NCI-H69 (cell line): Measurements from ENCODE around the gene DNAI1.
A peak's percentile ranks its signal among the peaks of the same experiment; 100 is the strongest.

Experiments used
- DNase-seq: peaks from one replicate; lab custom pipeline; 2025; lab: John Stamatoyannopoulos, UW

The DNAI1 gene

DNA sequence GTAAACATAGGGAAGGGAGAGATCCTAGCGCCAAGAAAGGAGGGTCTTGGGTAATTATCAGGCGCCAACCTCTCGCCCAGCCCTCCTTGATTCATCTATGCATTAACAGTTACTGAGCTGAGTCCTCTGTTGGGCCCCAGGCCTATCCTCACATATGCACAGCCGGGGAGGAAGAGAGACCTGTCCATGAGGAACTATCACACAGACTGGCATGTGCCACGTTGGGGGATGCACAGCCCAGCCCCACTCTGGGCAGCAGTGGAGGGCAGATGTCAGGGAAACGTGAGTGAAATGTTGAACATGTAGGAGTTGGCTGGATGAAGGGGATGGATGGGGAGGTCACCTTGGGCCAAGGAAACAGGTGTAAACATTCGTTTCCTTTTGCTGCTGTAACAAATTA is 82.9 kb downstream of the DNAI1 start:
- DNase-seq: no peak

DNA sequence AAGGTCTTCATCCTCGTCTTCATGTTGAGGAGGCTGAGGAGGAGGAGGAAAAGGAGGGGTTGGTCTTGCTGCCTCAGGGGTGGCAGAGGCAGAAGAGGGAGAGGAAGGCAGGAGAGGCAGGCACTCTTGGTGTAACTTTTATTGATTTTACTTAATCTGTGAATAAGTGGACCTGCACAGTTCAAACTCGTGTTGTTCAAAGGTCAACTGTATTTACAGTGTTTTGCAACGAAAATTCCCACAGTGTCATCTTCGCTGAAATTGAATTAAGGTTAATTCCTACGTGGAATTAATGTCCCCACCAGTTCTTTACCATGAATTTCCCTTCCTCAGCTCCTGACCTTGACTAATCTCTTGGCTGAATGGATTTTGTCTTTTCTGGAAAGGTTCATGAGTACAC is 85.4 kb downstream of the DNAI1 start:
- DNase-seq: no peak

DNA sequence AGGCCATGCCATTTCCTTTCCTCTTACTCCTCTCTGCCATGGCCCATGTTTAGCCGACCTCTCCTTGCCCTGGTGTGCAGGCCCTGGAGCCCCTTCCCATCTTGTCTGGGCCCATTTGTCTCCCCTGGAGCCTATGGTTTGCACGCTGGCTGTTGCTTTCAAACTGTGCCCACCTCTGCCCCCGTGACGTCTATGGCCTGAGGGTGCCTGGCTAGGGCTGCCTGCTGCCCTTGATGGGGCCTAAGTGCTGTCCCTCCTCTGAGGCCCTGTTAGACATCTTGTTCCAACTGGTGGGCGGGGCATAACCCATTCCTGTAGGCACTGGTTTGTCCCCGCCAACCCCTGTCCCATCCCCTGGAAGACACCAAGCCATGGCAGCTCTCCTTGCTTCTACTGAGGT is 86.9 kb downstream of the DNAI1 start:
- no peak for DNase-seq

DNA sequence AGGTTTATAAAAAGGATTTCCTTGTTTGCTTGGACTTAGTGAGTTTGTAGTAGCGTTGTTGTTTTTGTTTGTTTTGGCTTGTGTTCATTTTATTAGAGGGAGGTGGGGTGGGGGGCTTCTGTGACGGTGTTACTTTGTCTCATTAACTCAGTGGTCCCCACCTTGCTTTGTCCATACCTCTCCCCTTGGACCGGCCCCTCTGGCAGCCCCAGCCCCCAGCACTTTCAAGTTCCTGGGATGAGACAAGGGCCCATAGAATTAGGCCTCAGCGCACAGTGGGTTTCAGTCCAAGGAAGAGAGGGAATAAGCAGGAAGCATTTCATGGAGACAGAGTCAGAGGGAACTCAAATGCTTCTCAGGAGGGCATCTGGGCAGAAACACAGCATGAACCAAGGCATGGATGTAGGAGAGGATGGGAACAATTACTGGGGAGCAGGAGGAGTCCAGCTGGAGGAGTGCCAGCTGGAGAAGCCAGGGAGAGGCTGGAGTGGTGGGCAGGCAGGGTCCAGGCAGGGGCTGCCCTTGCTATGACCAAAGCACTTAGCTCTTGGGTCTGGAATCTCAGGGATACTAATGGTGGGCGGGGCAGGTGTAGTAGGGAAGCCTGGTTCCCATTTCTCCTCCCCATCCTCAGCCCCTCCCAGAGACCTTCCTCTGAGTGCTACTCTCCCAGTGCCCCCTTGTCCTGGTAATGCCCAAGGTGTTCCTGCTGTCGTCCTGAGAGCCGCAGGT is 87.7 kb downstream of the DNAI1 start:
- DNase-seq: no peak

DNA sequence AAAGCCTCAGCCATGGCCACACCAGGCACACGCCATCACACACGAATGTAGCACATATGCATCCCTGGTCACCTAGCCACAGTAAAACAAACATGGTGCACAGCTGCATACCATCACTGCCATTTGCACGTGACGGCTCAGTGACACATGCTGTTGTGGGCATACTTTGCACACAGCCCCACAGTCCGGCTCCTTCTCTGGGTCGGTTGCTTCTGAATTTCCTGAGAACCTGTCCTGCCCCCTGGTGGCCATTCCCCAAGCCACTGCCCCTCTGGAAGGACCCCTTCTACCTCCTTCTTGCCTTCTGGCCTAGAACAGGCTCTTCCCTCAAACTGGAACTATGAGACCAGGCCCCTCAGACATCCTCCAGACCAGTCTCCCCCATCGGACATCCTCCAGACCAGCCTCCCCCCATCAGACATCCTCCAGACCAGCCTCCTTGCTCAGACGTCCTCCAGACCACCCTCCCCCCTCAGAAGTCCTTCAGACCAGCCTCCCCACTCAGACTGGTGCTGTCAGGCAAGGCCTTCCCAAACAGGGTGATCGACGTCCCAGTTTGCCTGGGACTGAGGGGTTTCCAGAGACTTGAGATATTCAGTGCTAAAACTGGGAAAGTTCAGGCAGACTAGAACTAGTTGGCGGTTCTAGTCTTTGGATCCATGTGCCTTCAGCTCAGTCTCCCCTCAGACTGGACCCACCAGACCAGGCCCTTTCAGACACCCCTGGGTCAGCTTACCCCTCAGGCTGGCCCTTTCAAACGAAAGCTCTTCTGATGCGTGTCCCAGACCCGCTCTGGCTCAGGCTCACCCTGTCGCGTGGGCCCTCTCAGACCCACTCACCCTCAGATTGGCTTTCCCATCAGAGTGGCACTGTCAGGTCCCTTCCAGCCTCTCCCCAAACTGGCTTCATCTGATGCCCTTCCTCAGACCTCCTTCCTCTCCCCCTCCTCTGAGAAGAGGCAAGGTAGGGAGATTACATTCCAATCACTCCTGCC is 88.5 kb downstream of the DNAI1 start:
- DNase-seq: peak; percentile 81

DNA sequence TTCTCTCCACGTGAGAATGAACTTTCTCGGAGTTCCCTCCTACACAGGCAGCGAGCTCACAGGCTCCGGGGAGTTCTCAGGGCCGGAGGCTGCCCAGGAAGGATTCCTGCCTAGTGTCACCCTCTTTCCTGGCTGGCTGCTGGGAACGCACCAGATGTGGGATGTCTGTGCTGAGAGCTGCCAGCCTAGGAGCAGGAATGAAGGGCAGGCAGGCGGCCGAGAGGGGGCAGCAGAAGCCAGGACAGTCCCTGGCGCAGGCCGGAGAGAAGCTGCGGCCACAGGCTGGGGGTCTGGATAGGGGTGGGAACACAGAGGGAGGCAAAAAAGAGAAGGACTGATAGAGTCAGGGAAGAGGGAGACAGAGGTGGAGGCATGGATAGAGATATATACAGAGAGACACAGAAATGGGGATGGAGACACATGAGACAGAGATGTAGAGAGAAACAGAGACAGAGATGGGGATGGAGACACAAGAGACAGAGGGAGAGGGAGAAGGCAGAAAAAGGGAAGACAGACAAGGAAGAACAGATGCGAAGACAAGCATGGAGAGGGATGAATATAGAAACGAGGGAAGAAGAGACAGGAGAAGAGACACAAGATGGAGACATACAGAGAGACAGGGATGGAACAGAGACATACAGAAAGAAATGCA is 89.5 kb downstream of the DNAI1 start:
- peak; percentile 81 for DNase-seq

DNA sequence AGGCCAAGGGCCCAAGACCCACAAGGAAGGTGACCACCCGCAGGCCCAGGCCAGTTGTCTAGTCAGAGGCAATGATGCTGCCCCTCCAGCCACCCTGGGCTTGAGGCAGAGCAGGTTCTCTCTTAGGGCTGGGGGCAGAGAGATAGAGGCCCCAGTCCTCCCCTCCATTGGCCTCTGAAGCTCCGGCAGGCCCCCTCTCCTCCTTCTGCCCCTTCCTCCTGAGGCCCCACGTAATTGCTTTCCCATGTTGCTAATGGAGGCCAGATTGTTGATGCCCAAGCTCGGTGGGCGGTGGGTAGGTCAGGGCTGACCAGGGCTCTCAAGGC is 90.8 kb downstream of the DNAI1 start:
- DNase-seq: no peak

DNA sequence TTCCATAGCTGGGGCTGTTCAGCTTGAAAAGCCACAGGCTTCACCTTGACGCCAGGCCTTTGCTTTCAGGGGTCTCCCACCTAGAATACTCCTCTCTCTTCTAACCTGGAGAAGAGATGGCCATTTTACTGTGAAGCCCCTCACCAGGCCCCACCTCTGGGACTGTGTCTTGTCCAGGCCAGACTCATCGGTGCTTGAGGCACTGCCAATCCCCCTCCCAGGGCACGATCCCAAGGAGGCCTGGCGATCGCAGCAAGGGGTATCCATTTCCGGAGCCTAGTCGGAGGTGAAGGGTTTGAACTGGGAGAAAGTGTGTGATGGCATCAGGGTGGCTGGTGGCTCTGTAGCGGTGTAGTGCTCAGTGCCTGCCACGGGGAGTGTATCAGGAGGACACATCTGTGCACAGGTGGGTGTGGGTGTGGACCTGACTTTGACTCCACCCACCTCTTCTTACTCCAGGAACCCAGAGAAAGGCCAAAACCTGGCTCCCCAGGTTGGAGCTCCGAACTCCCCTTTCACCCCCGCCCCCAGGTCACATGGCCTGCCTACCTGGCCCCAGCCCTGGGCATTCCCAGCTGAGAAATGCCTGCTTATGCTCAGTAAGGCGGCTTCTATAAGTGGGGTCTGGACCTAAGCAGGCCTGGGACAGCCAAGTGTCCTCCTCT is 91.5 kb downstream of the DNAI1 start:
- DNase-seq: no peak

DNA sequence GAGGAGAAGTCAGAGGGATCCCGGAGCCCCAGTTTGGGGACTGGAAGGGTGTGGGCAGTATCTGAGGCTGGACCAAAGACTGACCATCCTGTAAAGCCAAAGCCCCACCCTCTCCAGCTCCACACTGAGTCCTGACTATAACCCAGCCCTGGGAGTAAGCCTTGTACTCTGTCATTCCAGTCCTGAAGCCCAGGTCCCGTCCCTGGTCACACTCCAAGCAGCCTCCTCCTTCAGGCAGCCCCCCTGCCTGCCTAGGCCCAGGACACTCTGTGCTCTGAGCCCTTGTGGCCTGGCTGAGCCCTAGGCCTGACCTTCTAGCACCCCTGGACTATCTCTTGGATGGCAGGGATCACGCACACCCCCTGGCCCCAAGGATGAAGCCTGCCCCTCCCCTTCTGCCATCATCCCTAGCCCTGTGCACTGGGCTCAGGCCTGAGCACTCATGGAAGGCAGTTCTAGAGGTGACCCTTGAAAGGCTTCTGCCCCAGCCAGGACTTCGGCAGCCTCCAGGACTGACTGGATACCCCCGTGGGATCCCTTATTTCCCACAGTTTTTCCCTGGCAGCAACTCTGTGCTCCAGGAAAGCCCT is 92.2 kb downstream of the DNAI1 start:
- no peak for DNase-seq

DNA sequence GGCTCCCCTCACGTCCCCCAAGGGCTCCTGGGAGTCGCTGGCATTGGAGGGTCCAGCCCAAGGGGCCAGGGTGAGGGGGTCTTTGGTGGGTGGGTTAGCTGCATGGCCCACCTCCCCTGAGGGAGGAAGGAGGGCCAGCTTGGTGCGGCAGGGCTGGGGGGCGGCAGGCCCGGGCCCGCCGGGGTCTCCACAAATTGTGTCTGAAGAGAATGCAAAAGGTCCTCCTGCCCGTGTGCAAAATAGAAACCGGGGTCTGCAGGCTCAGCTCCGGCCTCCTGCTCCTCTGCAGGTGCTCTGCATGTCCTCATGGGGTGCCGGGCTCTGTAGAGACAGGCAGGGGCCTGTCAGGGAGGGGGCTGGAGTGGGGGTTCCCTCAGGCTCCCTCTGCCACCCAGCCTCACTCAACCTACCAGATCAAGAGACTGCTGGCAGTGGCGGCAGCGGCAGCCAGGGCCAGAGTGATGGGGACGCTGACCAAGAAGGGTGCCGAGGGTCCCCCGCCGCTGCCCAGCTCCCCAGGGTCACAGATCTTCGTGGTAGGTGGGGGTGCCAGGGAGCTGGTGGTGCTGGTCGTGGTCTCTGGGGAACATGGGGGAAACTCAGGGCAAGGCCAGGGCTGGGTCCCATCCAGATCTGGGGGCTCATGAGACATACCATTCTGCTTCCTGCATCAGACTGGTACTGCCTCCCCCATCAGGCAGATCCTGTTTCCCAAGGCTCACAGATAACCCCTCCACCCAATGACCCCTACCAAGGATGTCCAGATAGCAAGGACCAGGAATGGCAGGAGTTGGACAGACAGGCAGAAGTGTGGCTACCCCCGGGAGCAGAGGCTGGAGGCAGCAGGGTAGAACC is 93.4 kb downstream of the DNAI1 start:
- no peak for DNase-seq

DNA sequence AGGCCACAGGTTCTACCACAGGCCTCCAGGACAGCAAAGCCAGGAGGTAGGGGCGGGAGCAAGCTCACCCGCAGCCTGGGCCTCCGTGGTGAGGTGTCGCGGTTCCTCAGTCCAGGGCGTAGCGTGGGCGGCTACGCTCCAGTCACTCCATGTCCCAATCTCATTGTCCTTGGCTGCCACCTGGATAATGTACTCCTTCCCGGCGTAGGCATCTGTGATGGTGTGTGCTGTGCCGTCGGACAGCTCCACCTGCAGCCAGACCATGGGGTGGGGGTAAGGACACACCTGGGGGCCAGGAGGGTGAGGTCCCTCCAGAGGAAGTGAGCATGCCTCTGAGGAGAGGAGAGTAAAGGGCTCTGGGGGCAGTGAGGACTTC is 94.0 kb downstream of the DNAI1 start:
- no peak for DNase-seq

DNA sequence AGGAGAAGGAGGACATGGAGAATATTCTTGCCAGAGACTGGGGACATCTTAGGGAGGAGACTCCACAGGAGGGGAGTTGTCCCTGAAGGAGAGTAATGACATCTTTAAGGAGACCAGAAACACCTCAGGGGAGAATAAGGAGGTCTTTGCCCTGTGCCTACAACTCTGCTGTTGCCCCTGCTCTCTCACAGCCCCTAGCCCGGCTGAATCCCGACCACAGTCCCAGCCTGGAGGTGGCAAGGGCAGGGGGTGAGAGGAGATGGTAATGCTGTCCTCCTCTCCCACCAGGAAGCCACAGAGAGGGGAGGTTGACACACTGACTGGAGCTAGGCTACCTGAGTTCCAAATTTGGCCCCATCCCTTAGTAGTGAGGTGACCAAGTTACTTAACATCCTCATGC is 94.4 kb downstream of the DNAI1 start:
- DNase-seq: no peak

DNA sequence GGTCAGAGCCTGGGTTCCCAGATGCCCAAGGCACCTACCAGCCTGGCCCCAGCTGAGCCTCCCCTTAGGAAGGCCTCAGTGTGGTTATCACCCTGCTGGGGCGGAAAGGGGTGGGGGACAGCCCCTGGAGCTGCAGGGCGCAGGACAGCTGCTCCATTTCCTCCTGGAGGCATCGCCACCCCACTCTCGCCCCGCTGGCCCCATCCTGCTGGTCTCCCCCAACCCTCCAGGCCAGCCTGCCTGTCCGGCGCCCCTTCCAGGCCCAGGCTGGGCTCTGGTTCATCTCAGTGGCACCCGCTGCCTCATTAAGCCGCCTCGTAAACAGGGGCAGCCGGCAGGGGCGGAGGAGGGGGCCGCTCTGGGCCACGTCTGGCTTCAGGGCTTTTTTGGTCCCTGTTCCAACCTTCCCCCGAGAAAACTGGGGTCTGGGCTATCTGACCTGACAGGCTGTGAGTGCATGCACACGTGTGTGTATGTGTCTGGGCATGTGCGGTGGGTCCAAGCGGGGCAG is 95.0 kb downstream of the DNAI1 start:
- DNase-seq: peak; percentile 31

DNA sequence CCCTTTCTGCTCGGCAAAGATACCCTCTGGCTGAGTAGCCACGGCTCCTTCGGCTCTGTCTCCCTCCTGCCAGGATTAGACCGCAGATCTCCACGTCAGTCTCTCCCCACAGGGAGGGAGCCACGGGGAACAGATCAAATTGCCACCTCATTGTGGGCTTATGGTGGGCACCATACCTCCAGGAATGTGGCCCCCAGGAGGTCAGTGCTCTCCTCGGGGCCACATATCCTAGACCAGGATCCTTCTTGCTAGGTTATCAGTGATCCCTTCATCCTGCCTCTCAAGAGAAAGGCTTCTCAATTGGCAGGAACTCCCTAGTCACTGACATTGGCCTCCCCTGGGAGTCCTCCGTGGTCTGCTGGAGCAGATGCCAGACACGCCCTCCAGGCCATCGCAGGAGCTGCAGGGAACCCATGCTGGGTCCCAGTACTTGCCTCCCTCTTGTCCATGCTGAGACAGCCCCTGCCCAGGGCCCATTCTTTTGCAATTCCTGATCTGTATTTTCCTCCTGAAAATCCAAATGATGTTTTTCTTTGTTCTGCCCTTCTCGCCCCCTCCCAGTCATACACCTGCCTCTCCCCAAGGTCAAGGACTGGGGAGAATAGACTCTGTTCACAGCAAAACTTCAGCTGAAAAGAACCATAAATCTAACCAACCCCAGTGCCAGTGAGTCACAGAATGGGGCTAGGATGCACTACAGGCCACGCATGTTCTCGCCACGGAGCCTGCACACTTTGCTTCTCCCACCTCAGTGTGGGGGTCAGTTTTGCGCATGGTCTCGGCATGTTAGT is 95.8 kb downstream of the DNAI1 start:
- DNase-seq: peak; percentile 98

DNA sequence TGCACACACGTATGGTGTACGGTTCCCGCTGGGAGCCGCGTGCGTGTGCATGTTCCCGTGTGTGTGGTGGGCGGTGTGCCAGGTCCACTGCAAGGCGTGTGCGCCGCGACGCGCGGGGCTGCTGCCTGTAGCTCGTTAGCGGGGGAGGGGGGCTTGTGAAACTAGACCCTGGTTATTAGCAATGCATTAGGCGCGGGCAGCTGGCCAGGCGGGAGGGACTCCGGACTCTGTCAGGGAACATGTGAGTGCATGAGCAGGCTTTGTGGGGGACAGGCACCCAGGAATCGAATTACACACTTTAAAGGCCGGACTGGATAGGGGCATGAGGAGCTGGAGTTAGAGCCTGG is 96.4 kb downstream of the DNAI1 start:
- DNase-seq: peak; percentile 97

DNA sequence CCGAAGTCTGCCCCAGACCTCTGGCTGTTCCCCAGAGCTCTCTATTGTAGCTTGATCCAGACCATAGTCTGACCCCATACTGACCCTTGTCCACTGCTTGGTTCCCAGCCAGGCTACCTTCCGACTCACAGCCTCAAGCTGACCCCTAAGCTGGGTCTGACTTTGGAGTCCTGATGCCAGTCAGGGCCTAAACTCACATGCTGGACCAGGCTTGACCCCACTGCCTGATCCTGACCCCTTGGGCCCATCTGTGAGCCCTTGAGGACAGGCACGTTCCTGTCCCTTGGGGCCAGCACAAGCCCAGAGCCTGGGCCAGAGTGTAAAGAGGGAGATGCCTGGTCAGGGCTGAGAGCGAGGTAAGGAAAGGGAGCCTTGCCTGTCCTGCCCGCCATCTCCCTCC is 96.9 kb downstream of the DNAI1 start:
- DNase-seq: no peak

DNA sequence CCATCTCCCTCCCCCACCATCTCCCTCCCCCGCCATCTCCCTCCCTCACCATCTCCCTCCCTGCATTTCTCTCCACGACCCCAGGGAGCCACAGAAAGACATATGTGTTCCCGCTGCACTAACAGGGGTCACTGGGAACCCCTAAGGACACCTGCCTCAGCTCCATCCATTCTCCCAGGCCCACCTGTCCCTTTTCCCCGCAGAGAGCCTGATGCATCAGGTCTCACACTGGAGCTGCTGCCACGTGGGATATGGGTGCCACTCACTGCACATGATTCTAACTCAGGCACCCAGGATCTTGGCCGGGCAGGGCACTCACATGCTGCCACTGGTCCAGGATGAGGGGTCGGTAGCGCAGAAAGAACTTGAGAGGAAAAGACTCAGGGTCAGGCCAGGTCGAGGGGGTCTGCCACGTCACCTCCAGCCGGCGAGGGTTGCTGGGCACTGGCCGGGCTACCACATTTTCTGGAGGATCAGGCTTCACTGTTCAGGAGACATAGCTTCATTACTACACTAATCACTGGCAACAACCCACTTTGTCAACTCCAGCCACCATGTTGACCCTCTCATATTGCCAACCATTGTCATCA is 97.4 kb downstream of the DNAI1 start:
- DNase-seq: peak; percentile 69

DNA sequence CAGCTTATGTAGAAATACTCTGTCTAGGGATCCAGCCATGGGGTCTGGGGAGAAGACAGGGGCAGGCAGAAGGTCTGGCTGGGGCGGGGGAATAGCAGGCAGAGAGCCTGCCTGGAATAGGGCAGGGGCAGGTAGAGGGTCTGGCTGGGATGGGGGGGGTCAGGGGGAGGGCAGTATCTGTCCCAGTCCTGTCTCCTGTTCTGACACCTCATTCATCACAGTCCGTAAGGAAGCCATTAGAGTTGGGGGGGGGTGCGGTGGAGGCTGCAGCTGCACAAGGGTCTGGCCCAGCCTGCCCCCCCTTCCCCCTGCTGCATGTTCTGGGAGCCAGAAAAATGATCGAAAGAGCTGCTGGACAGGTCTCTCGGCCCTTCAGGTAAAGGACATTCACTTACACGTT is 98.3 kb downstream of the DNAI1 start:
- DNase-seq: no peak

DNA sequence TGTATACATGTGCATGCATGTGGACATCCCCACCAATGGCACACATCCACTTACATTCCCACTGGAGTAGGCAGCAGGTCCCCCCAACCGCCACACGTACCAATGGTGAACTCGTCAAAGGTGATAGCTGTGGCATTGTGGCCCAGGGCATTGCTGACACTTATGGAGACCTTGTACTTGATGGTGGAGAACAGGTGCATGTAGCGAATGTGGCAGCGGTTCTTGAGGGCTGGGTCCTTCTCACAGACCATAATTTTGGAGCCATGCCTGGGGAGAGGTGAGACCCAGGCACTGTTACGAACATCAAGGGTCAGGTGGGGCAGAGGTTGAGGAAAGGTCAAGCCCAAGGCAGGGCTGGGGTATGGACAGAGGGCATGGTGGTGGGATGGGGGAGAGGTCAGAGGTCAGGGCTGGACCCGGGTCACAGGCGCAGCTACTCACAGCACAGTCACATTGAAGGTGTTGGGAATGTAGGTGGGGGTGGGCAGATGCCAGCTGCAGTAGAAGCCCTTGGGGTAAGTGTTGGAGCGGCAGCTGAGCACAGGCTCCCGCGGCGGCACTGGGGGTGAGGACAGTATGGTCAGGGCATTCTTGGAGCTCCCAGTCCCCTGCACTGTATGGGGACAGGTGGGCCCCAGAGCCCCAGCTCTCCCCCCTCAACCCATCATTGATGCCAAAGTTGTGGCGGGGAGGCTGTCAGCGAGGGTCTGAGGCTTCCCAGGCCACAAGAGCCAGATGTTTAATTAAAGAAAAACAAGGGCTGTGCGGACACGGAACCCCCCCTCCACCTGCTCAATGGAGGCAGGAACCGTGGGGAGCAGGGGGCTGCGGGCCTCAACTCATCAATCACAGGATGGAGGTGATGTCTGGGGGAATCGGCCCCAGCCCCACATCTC is 99.1 kb downstream of the DNAI1 start:
- peak; percentile 50 for DNase-seq
